Prostate gland (tissue), 2 donors: ENCODE measurements around the gene SLC25A21.

ENCODE experiments used
- CTCF ChIP-seq, 4 experiments: fragments of 200-600 bp in 2 of 4; fragments of 450-650 bp in 2 of 4; sonication (generic) in 2 of 4; IDR thresholded peaks; 1 replicate in 3 of 4; 2 replicates in 1 of 4; pipeline ENCODE4 v1.5.1; 2016 to 2019; ENCODE audit warnings: antibody characterized with exemption in 4 of 4, mild to moderate bottlenecking in 2 of 4, moderate library complexity in 2 of 4
- POLR2A ChIP-seq: fragments of 450-650 bp; IDR thresholded peaks from one replicate; pipeline ENCODE4 v1.6.1; 2016; ENCODE audit warnings: antibody characterized with exemption, mild to moderate bottlenecking
- POLR2AphosphoS5 ChIP-seq: sonication (generic); formaldehyde crosslinking; IDR thresholded peaks from one replicate; pipeline ENCODE4 v1.6.1; 2017; ENCODE audit warnings: antibody characterized with exemption

GRCh38 chr14:36996857-36997590 lies 175.4 kb downstream of the SLC25A21 start:
- no peak for TF ChIP-seq POLR2AphosphoS5
- no peak for TF ChIP-seq CTCF (IDR thresholded peaks at IDR 0.05)
- no peak for TF ChIP-seq POLR2A
